Liver (tissue), 9 donors: ENCODE results near the gene CSNK1G2. TPM values are rescaled to one million over a fixed set of nuclear protein-coding genes. Genes with fewer than 3 reads are reported as not detected.

Experiments used
- DNase-seq: peaks from one replicate; pipeline ENCODE4 v3.0.0-alpha.2; 2017; ENCODE audit warnings: low spot score
- H3K27ac ChIP-seq, 2 donors: one replicate each; pipeline ENCODE4 v1.7.0; 2013; ENCODE audit warnings: inconsistent platforms in 2 of 2, low read length in 2 of 2, control low read depth in 1 of 2, low read depth in 1 of 2, mild to moderate bottlenecking in 1 of 2
- H3K27me3 ChIP-seq, 4 donors: one replicate each; pipeline versions ENCODE4 v1.6.1 to v1.7.0; 2013; ENCODE audit warnings: low read length in 3 of 4, inconsistent platforms in 1 of 4, mild to moderate bottlenecking in 1 of 4, moderate library complexity in 1 of 4; ENCODE audit not compliant: control insufficient read depth in 4 of 4, insufficient read depth in 4 of 4
- H3K36me3 ChIP-seq, 4 donors: one replicate each; pipeline versions ENCODE4 v1.6.1 to v1.7.0; 2013; ENCODE audit warnings: low read length in 3 of 4, mild to moderate bottlenecking in 3 of 4, low read depth in 1 of 4, moderate library complexity in 1 of 4; ENCODE audit not compliant: control insufficient read depth in 4 of 4, insufficient read depth in 3 of 4
- H3K4me1 ChIP-seq, 4 donors: one replicate each; pipeline versions ENCODE4 v1.6.1 to v1.7.0; 2013; ENCODE audit warnings: low read length in 3 of 4, mild to moderate bottlenecking in 3 of 4, moderate library complexity in 1 of 4; ENCODE audit not compliant: control insufficient read depth in 4 of 4, insufficient read depth in 4 of 4
- H3K4me3 ChIP-seq, 3 donors: one replicate each; pipeline versions ENCODE4 v1.6.1 to v1.7.0; 2013; ENCODE audit warnings: low read length in 3 of 3, control low read depth in 1 of 3, low read depth in 1 of 3, mild to moderate bottlenecking in 1 of 3
- H3K9ac ChIP-seq, 2 donors: one replicate each; pipeline ENCODE4 v1.7.0; 2013; ENCODE audit warnings: low read length in 2 of 2, mild to moderate bottlenecking in 2 of 2, moderate library complexity in 2 of 2, control low read depth in 1 of 2, low read depth in 1 of 2
- H3K9me3 ChIP-seq, 4 donors: one replicate each; pipeline versions ENCODE4 v1.6.1 to v1.7.0; 2013; ENCODE audit warnings: low read length in 3 of 4; ENCODE audit not compliant: control insufficient read depth in 4 of 4
- EGR1 ChIP-seq, 2 donors: IDR thresholded peaks; 2 replicates each; pipeline ENCODE4 v1.6.1; 2016 to 2018; ENCODE audit warnings: antibody characterized with exemption in 2 of 2, low read depth in 2 of 2
- GABPA ChIP-seq, 2 donors: IDR thresholded peaks in 1 of 2; conservative IDR thresholded peaks in 1 of 2; 2 replicates each; pipeline ENCODE4 v1.6.1; 2016; ENCODE audit warnings: antibody characterized with exemption in 2 of 2, mild to moderate bottlenecking in 1 of 2, moderate library complexity in 1 of 2
- HNF4A ChIP-seq, 2 donors: conservative IDR thresholded peaks; 2 replicates each; pipeline ENCODE4 v1.6.1; 2016; ENCODE audit warnings: antibody characterized with exemption in 2 of 2, mild to moderate bottlenecking in 2 of 2
- HNF4G ChIP-seq: IDR thresholded peaks from 2 replicates; pipeline ENCODE4 v1.6.1; 2016; ENCODE audit warnings: antibody characterized with exemption
- JUND ChIP-seq, 2 donors: IDR thresholded peaks; 2 replicates each; pipeline ENCODE4 v1.6.1; 2016; ENCODE audit warnings: antibody characterized with exemption in 2 of 2
- RAD21 ChIP-seq, 2 donors: IDR thresholded peaks; 2 replicates each; pipeline ENCODE4 v1.6.1; 2016; ENCODE audit warnings: antibody characterized with exemption in 2 of 2, mild to moderate bottlenecking in 2 of 2
- RXRA ChIP-seq, 2 donors: IDR thresholded peaks; 2 replicates each; pipeline ENCODE4 v1.6.1; 2017 to 2018; ENCODE audit warnings: antibody characterized with exemption in 2 of 2, mild to moderate bottlenecking in 1 of 2
- YY1 ChIP-seq: IDR thresholded peaks from 2 replicates; pipeline ENCODE4 v1.6.1; 2016; ENCODE audit warnings: antibody characterized with exemption, mild to moderate bottlenecking
- WGBS: extraction: QIAGEN DNeasy Blood & Tissue Kit; methylation state at CpG from one replicate; pipeline ENCODE4 v1.1.7; 2013; 5-methylcytosine and 5-hydroxymethylcytosine counted together
- polyA plus RNA-seq, 2 donors: library from polyadenylated mRNA; stranded (reverse) in 1 of 2; unstranded in 1 of 2; fragments of 200-250 nt in 1 of 2; fragments of >200 nt in 1 of 2; fragmentation: Nextera tagmentation in 1 of 2; extraction: Ambion mirVana in 1 of 2; gene quantifications; one replicate each; pipeline versions ENCODE4 v1.2.1 to v1.2.3, GENCODE V29; 2013 to 2015
- total RNA-seq, 2 donors: library from RNA; depleted of rRNA; stranded (reverse); fragments of >200 nt; gene quantifications; one replicate each; pipeline ENCODE4 v1.2.3, GENCODE V29; 2014
- TF ChIP-seq, protein P1 (sequence below): IDR thresholded peaks from 2 replicates; pipeline ENCODE4 v1.6.1; 2016; ENCODE audit warnings: antibody characterized with exemption, mild to moderate bottlenecking
- TF ChIP-seq, protein P2 (sequence below): fragments of 150-350 bp; IDR thresholded peaks from 2 replicates; pipeline ENCODE4 v1.5.1; 2017; ENCODE audit warnings: improper control_type of control experiment, low read depth, low read length; ENCODE audit not compliant: missing input control
- TF ChIP-seq, protein P3 (sequence below): IDR thresholded peaks from 2 replicates; pipeline ENCODE4 v1.6.1; 2016; ENCODE audit warnings: antibody characterized with exemption
- TF ChIP-seq, protein P4 (sequence below): IDR thresholded peaks from 2 replicates; pipeline ENCODE4 v1.6.1; 2016; ENCODE audit warnings: antibody characterized with exemption
- donor health status: healthy.
- donor health status: healthy.
- donor health status: healthy.
- donor health status: healthy.
- donor health status: healthy.

Gene CSNK1G2
- total and polyA plus RNA-seq, 4 donors: 3.5 to 30.6 (median 23.9) TPM

GRCh38 chr19:1984357-1984756 is 43.4 kb downstream of the CSNK1G2 start (continued):
- TF ChIP-seq, protein P1, sequence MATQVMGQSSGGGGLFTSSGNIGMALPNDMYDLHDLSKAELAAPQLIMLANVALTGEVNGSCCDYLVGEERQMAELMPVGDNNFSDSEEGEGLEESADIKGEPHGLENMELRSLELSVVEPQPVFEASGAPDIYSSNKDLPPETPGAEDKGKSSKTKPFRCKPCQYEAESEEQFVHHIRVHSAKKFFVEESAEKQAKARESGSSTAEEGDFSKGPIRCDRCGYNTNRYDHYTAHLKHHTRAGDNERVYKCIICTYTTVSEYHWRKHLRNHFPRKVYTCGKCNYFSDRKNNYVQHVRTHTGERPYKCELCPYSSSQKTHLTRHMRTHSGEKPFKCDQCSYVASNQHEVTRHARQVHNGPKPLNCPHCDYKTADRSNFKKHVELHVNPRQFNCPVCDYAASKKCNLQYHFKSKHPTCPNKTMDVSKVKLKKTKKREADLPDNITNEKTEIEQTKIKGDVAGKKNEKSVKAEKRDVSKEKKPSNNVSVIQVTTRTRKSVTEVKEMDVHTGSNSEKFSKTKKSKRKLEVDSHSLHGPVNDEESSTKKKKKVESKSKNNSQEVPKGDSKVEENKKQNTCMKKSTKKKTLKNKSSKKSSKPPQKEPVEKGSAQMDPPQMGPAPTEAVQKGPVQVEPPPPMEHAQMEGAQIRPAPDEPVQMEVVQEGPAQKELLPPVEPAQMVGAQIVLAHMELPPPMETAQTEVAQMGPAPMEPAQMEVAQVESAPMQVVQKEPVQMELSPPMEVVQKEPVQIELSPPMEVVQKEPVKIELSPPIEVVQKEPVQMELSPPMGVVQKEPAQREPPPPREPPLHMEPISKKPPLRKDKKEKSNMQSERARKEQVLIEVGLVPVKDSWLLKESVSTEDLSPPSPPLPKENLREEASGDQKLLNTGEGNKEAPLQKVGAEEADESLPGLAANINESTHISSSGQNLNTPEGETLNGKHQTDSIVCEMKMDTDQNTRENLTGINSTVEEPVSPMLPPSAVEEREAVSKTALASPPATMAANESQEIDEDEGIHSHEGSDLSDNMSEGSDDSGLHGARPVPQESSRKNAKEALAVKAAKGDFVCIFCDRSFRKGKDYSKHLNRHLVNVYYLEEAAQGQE: no peak
- TF ChIP-seq HNF4A (conservative IDR thresholded peaks at IDR 0.05) (no peak), EGR1 (IDR thresholded peaks at IDR 0.05; ENCODE audit: low read depth in 2 of 2) (no peak), YY1 (no peak), HNF4G (no peak), JUND (IDR thresholded peaks at IDR 0.05) (no peak), RXRA (IDR thresholded peaks at IDR 0.05) (no peak)
- TF ChIP-seq, protein P2, sequence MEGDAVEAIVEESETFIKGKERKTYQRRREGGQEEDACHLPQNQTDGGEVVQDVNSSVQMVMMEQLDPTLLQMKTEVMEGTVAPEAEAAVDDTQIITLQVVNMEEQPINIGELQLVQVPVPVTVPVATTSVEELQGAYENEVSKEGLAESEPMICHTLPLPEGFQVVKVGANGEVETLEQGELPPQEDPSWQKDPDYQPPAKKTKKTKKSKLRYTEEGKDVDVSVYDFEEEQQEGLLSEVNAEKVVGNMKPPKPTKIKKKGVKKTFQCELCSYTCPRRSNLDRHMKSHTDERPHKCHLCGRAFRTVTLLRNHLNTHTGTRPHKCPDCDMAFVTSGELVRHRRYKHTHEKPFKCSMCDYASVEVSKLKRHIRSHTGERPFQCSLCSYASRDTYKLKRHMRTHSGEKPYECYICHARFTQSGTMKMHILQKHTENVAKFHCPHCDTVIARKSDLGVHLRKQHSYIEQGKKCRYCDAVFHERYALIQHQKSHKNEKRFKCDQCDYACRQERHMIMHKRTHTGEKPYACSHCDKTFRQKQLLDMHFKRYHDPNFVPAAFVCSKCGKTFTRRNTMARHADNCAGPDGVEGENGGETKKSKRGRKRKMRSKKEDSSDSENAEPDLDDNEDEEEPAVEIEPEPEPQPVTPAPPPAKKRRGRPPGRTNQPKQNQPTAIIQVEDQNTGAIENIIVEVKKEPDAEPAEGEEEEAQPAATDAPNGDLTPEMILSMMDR: no peak

DNA sequence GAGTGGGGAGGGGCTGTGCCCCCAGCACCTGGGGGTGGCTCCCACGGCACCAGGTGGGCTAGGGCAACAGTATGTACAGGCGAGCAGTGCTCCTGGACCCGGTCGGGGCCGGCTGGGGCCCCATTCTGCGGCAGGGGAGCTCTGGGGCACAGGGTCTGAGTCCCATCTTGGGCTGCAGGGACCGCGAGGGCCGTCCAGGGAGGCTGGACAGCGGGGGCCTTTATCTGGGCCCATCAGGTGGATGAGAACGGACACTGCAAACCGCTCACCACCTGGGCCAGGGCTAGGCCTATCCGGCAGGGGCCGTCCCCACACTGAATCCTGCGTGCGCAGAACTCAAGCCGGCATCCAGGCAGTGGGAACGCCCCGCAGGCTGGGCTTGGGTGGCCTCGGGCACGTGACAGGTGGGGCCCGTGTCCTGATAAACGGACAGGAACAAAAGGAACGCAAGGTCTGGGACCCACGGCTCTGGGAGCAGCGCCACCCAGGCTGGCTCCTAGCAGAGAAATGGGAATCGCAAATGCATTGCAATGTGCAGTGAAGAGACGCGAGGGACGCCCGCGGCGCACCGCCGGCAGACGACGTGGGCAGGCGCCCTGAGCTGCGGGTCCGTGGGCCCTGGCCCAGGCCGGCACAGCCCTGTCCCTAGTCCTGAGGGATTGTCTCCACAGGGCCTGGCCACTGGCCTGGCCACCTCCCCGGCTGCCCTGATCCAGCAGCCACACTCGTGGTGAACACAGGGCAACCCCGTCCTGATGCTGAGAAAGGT is 44.8 kb downstream of the CSNK1G2 start:
- no peak for TF ChIP-seq RXRA (IDR thresholded peaks at IDR 0.05)
- TF ChIP-seq GABPA (IDR thresholded peaks at IDR 0.05 in 1 of 2, conservative IDR thresholded peaks at IDR 0.05 in 1 of 2): no peak
- TF ChIP-seq HNF4G: no peak
- TF ChIP-seq, protein P3, sequence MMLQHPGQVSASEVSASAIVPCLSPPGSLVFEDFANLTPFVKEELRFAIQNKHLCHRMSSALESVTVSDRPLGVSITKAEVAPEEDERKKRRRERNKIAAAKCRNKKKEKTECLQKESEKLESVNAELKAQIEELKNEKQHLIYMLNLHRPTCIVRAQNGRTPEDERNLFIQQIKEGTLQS: no peak
- TF ChIP-seq RAD21 (IDR thresholded peaks at IDR 0.05): no peak
- TF ChIP-seq, protein P4, sequence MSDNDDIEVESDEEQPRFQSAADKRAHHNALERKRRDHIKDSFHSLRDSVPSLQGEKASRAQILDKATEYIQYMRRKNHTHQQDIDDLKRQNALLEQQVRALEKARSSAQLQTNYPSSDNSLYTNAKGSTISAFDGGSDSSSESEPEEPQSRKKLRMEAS: no peak
- H3K4me1 ChIP-seq: no peaks in the 10 kb centered on the region
- 93% methylated on average over 44 of the region's 44 CpGs for WGBS
- H3K27me3 ChIP-seq: no peaks in the 10 kb centered on the region
- no peaks in the 10 kb centered on the region for H3K9me3 ChIP-seq
- H3K9ac ChIP-seq: no peak overlapping the region
- H3K27ac ChIP-seq: no peak overlapping the region
- H3K4me3 ChIP-seq: no peak overlapping the region
- H3K36me3 ChIP-seq: peaks cover 22 to 58% (median 26%) of the 10 kb centered on the region in 4 donors
- no peak for DNase-seq
